ENCODE measurements around the gene RABGAP1. TPM values are rescaled to one million over a fixed set of nuclear protein-coding genes. Genes with fewer than 3 reads are reported as not detected.
A peak's percentile ranks its signal among the peaks of the same experiment; 100 is the strongest.

RABGAP1 gene
- total RNA-seq, 1 donor from 2014 or later, result 93.6 TPM

- Mint-ChIP-seq H3K27ac (peak overlapping the region; percentile 73), H3K4me3 (ENCODE audit: low read depth) (no peak overlapping the region), H3K9me3 (ENCODE audit: low read depth) (no peaks in the 10 kb centered on the region), H3K4me1 (ENCODE audit: low read depth) (no peaks in the 10 kb centered on the region), H3K27me3 (no peaks in the 10 kb centered on the region), H3K36me3 (ENCODE audit: insufficient read depth) (peaks cover 13% of the 10 kb centered on the region)
- TF ChIP-seq CTCF (IDR thresholded peaks at IDR 0.05; ENCODE audit: unreplicated experiment), result no peak
- DNase-seq (ENCODE audit: low spot score, unreplicated experiment), result no peak
Observed at GRCh38 chr9:123112015-123112975, 171.5 kb downstream of the RABGAP1 start.

GRCh38 chr9:123113185-123113584, 172.4 kb downstream of the RABGAP1 start:
- no peak for DNase-seq (ENCODE audit: low spot score, unreplicated experiment)
- TF ChIP-seq CTCF (IDR thresholded peaks at IDR 0.05; ENCODE audit: unreplicated experiment), result no peak
- Mint-ChIP-seq H3K27me3 (no peaks in the 10 kb centered on the region), H3K4me1 (ENCODE audit: low read depth) (no peaks in the 10 kb centered on the region), H3K9me3 (ENCODE audit: low read depth) (no peaks in the 10 kb centered on the region), H3K36me3 (ENCODE audit: insufficient read depth) (peaks cover 10% of the 10 kb centered on the region), H3K27ac (peak overlapping the region; percentile 85), H3K4me3 (ENCODE audit: low read depth) (no peak overlapping the region)

- H3K27ac Mint-ChIP-seq, result peak overlapping the region; percentile 57
- no peak overlapping the region for H3K4me3 Mint-ChIP-seq (ENCODE audit: low read depth)
- no peaks in the 10 kb centered on the region for H3K27me3 Mint-ChIP-seq
- H3K36me3 Mint-ChIP-seq (ENCODE audit: insufficient read depth), result peaks cover 10% of the 10 kb centered on the region
- peaks cover 3% of the 10 kb centered on the region for H3K4me1 Mint-ChIP-seq (ENCODE audit: low read depth)
- DNase-seq (ENCODE audit: low spot score, unreplicated experiment), result no peak
- TF ChIP-seq CTCF (IDR thresholded peaks at IDR 0.05; ENCODE audit: unreplicated experiment), result no peak
- H3K9me3 Mint-ChIP-seq (ENCODE audit: low read depth), result no peaks in the 10 kb centered on the region
Observed at GRCh38 chr9:123115146-123115913, 174.5 kb downstream of the RABGAP1 start.

- no peaks in the 10 kb centered on the region for H3K9me3 Mint-ChIP-seq (ENCODE audit: low read depth)
- no peak for DNase-seq (ENCODE audit: low spot score, unreplicated experiment)
- H3K36me3 Mint-ChIP-seq (ENCODE audit: insufficient read depth), result peaks cover 10% of the 10 kb centered on the region
- peak overlapping the region; percentile 47 for H3K27ac Mint-ChIP-seq
- H3K4me1 Mint-ChIP-seq (ENCODE audit: low read depth), result peaks cover 5% of the 10 kb centered on the region
- TF ChIP-seq CTCF (IDR thresholded peaks at IDR 0.05; ENCODE audit: unreplicated experiment), result no peak
- no peaks in the 10 kb centered on the region for H3K27me3 Mint-ChIP-seq
- no peak overlapping the region for H3K4me3 Mint-ChIP-seq (ENCODE audit: low read depth)
Observed at GRCh38 chr9:123116036-123116435, 175.2 kb downstream of the RABGAP1 start.

GRCh38 chr9:123119566-123119965, 178.7 kb downstream of the RABGAP1 start:
- Mint-ChIP-seq H3K9me3 (ENCODE audit: low read depth) (no peaks in the 10 kb centered on the region), H3K4me3 (ENCODE audit: low read depth) (no peak overlapping the region), H3K4me1 (ENCODE audit: low read depth) (peaks cover 17% of the 10 kb centered on the region), H3K27ac (peak overlapping the region; percentile 64), H3K27me3 (no peaks in the 10 kb centered on the region), H3K36me3 (ENCODE audit: insufficient read depth) (peaks cover 14% of the 10 kb centered on the region)
- DNase-seq (ENCODE audit: low spot score, unreplicated experiment), result no peak
- no peak for TF ChIP-seq CTCF (IDR thresholded peaks at IDR 0.05; ENCODE audit: unreplicated experiment)

Data from progenitor cell of endocrine pancreas (in vitro differentiated cells).